Measurements from ENCODE around the gene GDF10. TPM values are rescaled to one million over a fixed set of nuclear protein-coding genes. Genes with fewer than 3 reads are reported as not detected.

Gene GDF10
- total RNA-seq, 1 donor, result not detected

- no peaks in the 10 kb centered on the region for H3K4me1 ChIP-seq (ENCODE audit: insufficient read depth, low read length)
- H3K4me3 ChIP-seq (ENCODE audit: low read length), result no peak overlapping the region
- no peaks in the 10 kb centered on the region for H3K9me3 ChIP-seq (ENCODE audit: low read depth, low read length)
- peaks cover 38% of the 10 kb centered on the region for H3K27me3 ChIP-seq (ENCODE audit: insufficient read depth, low read length)
These were observed 3.7 kb upstream of the GDF10 start for GRCh38 chr10:47296156-47296894.

GRCh38 chr10:47296941-47297340 lies 3.1 kb upstream of the GDF10 start:
- no peaks in the 10 kb centered on the region for H3K9me3 ChIP-seq (ENCODE audit: low read depth, low read length)
- H3K4me1 ChIP-seq (ENCODE audit: insufficient read depth, low read length), result no peaks in the 10 kb centered on the region
- H3K27me3 ChIP-seq (ENCODE audit: insufficient read depth, low read length), result peaks cover 41% of the 10 kb centered on the region
- H3K4me3 ChIP-seq (ENCODE audit: low read length), result no peak overlapping the region

GRCh38 chr10:47297866-47298540 lies 2.0 kb upstream of the GDF10 start:
- Histone ChIP-seq H3K27me3 (ENCODE audit: insufficient read depth, low read length) (peaks cover 41% of the 10 kb centered on the region), H3K4me3 (ENCODE audit: low read length) (no peak overlapping the region), H3K9me3 (ENCODE audit: low read depth, low read length) (no peaks in the 10 kb centered on the region), H3K4me1 (ENCODE audit: insufficient read depth, low read length) (no peaks in the 10 kb centered on the region)

GRCh38 chr10:47298715-47299114 lies 1.3 kb upstream of the GDF10 start:
- Histone ChIP-seq H3K27me3 (ENCODE audit: insufficient read depth, low read length) (peaks cover 41% of the 10 kb centered on the region), H3K4me1 (ENCODE audit: insufficient read depth, low read length) (no peaks in the 10 kb centered on the region), H3K4me3 (ENCODE audit: low read length) (no peak overlapping the region), H3K9me3 (ENCODE audit: low read depth, low read length) (no peaks in the 10 kb centered on the region)

GRCh38 chr10:47300429-47300931 lies 483 bp downstream of the GDF10 start:
- H3K9me3 ChIP-seq (ENCODE audit: low read depth, low read length), result no peaks in the 10 kb centered on the region
- H3K4me1 ChIP-seq (ENCODE audit: insufficient read depth, low read length), result no peaks in the 10 kb centered on the region
- H3K27me3 ChIP-seq (ENCODE audit: insufficient read depth, low read length), result peaks cover 41% of the 10 kb centered on the region
- H3K4me3 ChIP-seq (ENCODE audit: low read length), result no peak overlapping the region

GRCh38 chr10:47301833-47302232 lies 1.8 kb downstream of the GDF10 start:
- H3K4me1 ChIP-seq (ENCODE audit: insufficient read depth, low read length), result no peaks in the 10 kb centered on the region
- H3K9me3 ChIP-seq (ENCODE audit: low read depth, low read length), result no peaks in the 10 kb centered on the region
- peaks cover 35% of the 10 kb centered on the region for H3K27me3 ChIP-seq (ENCODE audit: insufficient read depth, low read length)
- no peak overlapping the region for H3K4me3 ChIP-seq (ENCODE audit: low read length)

- no peaks in the 10 kb centered on the region for H3K9me3 ChIP-seq (ENCODE audit: low read depth, low read length)
- H3K27me3 ChIP-seq (ENCODE audit: insufficient read depth, low read length), result peaks cover 24% of the 10 kb centered on the region
- no peaks in the 10 kb centered on the region for H3K4me1 ChIP-seq (ENCODE audit: insufficient read depth, low read length)
- no peak overlapping the region for H3K4me3 ChIP-seq (ENCODE audit: low read length)
These were observed 3.1 kb downstream of the GDF10 start for GRCh38 chr10:47303105-47303504.

- no peak overlapping the region for H3K4me3 ChIP-seq (ENCODE audit: low read length)
- H3K9me3 ChIP-seq (ENCODE audit: low read depth, low read length), result no peaks in the 10 kb centered on the region
- no peaks in the 10 kb centered on the region for H3K4me1 ChIP-seq (ENCODE audit: insufficient read depth, low read length)
- H3K27me3 ChIP-seq (ENCODE audit: insufficient read depth, low read length), result peaks cover 20% of the 10 kb centered on the region
These were observed 3.9 kb downstream of the GDF10 start for GRCh38 chr10:47303866-47304265.

GRCh38 chr10:47305566-47305965 lies 5.6 kb downstream of the GDF10 start:
- Histone ChIP-seq H3K4me1 (ENCODE audit: insufficient read depth, low read length) (no peaks in the 10 kb centered on the region), H3K9me3 (ENCODE audit: low read depth, low read length) (no peaks in the 10 kb centered on the region), H3K4me3 (ENCODE audit: low read length) (no peak overlapping the region), H3K27me3 (ENCODE audit: insufficient read depth, low read length) (peaks cover 11% of the 10 kb centered on the region)

- Histone ChIP-seq H3K4me1 (ENCODE audit: insufficient read depth, low read length) (no peaks in the 10 kb centered on the region), H3K9me3 (ENCODE audit: low read depth, low read length) (no peaks in the 10 kb centered on the region), H3K4me3 (ENCODE audit: low read length) (no peak overlapping the region), H3K27me3 (ENCODE audit: insufficient read depth, low read length) (peaks cover under 1% of the 10 kb centered on the region)
These were observed 6.6 kb downstream of the GDF10 start for GRCh38 chr10:47306387-47307210.

- no peaks in the 10 kb centered on the region for H3K9me3 ChIP-seq (ENCODE audit: low read depth, low read length)
- no peak overlapping the region for H3K4me3 ChIP-seq (ENCODE audit: low read length)
- H3K4me1 ChIP-seq (ENCODE audit: insufficient read depth, low read length), result peaks cover 4% of the 10 kb centered on the region
- no peaks in the 10 kb centered on the region for H3K27me3 ChIP-seq (ENCODE audit: insufficient read depth, low read length)
These were observed 7.4 kb downstream of the GDF10 start for GRCh38 chr10:47307381-47307780.

GRCh38 chr10:47308775-47309174 lies 8.8 kb downstream of the GDF10 start:
- H3K4me3 ChIP-seq (ENCODE audit: low read length), result no peak overlapping the region
- H3K9me3 ChIP-seq (ENCODE audit: low read depth, low read length), result no peaks in the 10 kb centered on the region
- peaks cover 4% of the 10 kb centered on the region for H3K4me1 ChIP-seq (ENCODE audit: insufficient read depth, low read length)
- no peaks in the 10 kb centered on the region for H3K27me3 ChIP-seq (ENCODE audit: insufficient read depth, low read length)

GRCh38 chr10:47309408-47310089 lies 9.6 kb downstream of the GDF10 start:
- Histone ChIP-seq H3K9me3 (ENCODE audit: low read depth, low read length) (no peaks in the 10 kb centered on the region), H3K27me3 (ENCODE audit: insufficient read depth, low read length) (no peaks in the 10 kb centered on the region), H3K4me3 (ENCODE audit: low read length) (no peak overlapping the region), H3K4me1 (ENCODE audit: insufficient read depth, low read length) (peaks cover 4% of the 10 kb centered on the region)

- Histone ChIP-seq H3K4me1 (ENCODE audit: insufficient read depth, low read length) (peaks cover 4% of the 10 kb centered on the region), H3K4me3 (ENCODE audit: low read length) (no peak overlapping the region), H3K27me3 (ENCODE audit: insufficient read depth, low read length) (no peaks in the 10 kb centered on the region), H3K9me3 (ENCODE audit: low read depth, low read length) (no peaks in the 10 kb centered on the region)
These were observed 10.1 kb downstream of the GDF10 start for GRCh38 chr10:47310090-47310505.

Measured in mononuclear cell (primary cell).